GM12878 (cell line): ENCODE measurements around the gene PPA1.
"Not testable (repeated sequence)": the region's sequence is repeated elsewhere in the genome, so short reads cannot be mapped to it uniquely, and the experiment has no call there.

ENCODE experiments used
- ATF7 ChIP-seq: fragments of 450-650 bp; IDR thresholded peaks from 2 replicates; pipeline ENCODE4 v1.6.1; 2016; ENCODE audit warnings: low read depth, mild to moderate bottlenecking
- CEBPB ChIP-seq, 2 experiments: fragments of 150-350 bp in 1 of 2; IDR thresholded peaks; 2 replicates each; pipeline ENCODE4 v1.6.1; 2012 to 2014; ENCODE audit warnings: low read depth in 2 of 2, low read length in 2 of 2, borderline replicate concordance in 1 of 2, inconsistent platforms in 1 of 2
- CHD1 ChIP-seq: IDR thresholded peaks from 2 replicates; pipeline ENCODE4 v1.6.1; 2012; ENCODE audit warnings: low read depth, low read length, improper control_type of control experiment
- CREB1 ChIP-seq: IDR thresholded peaks from 2 replicates; pipeline ENCODE4 v1.6.1; 2012; ENCODE audit warnings: low read depth, mild to moderate bottlenecking, inconsistent platforms
- DPF2 ChIP-seq: fragments of 450-650 bp; IDR thresholded peaks from 2 replicates; pipeline ENCODE4 v1.6.1; 2017; ENCODE audit warnings: mild to moderate bottlenecking
- EZH2 ChIP-seq: IDR thresholded peaks from 2 replicates; pipeline ENCODE4 v1.6.1; 2012; ENCODE audit warnings: low read depth, mild to moderate bottlenecking, control low read depth, inconsistent platforms, low read length, borderline replicate concordance; ENCODE audit not compliant: control insufficient read depth
- GABPA ChIP-seq: IDR thresholded peaks from 2 replicates; pipeline ENCODE4 v1.6.1; 2014; ENCODE audit warnings: antibody characterized with exemption, low read depth, mild to moderate bottlenecking, inconsistent platforms
- IKZF2 ChIP-seq, 2 experiments: fragments of 450-650 bp; IDR thresholded peaks; 2 replicates each; pipeline ENCODE4 v1.6.1; 2017; ENCODE audit warnings: mild to moderate bottlenecking in 2 of 2, moderate library complexity in 2 of 2
- NFXL1 ChIP-seq: fragments of 450-650 bp; IDR thresholded peaks from 2 replicates; pipeline ENCODE4 v1.6.1; 2017; ENCODE audit warnings: antibody characterized with exemption, mild to moderate bottlenecking, borderline replicate concordance
- POLR2AphosphoS5 ChIP-seq: IDR thresholded peaks from 2 replicates; pipeline ENCODE4 v1.6.1; 2011; ENCODE audit warnings: mild to moderate bottlenecking, low read length, inconsistent platforms
- RCOR1 ChIP-seq: conservative IDR thresholded peaks from 2 replicates; pipeline ENCODE4 v1.6.1; 2012; ENCODE audit warnings: low read depth, low read length, improper control_type of control experiment
- TF ChIP-seq, protein P1 (sequence below): fragments of 450-650 bp; formaldehyde crosslinking; IDR thresholded peaks from 2 replicates; pipeline ENCODE4 v1.5.0; 2022; ENCODE audit warnings: mild to moderate bottlenecking, missing genetic modification characterization
- TF ChIP-seq, protein P2 (sequence below), 3 experiments: IDR thresholded peaks in 2 of 3; conservative IDR thresholded peaks in 1 of 3; 2 replicates each; pipeline ENCODE4 v1.5.1; 2011; ENCODE audit warnings: low read depth in 3 of 3, low read length in 3 of 3, mild to moderate bottlenecking in 3 of 3, control low read depth in 2 of 3, moderate library complexity in 2 of 3, inconsistent platforms in 1 of 3, mixed read lengths in 1 of 3; ENCODE audit not compliant: control insufficient read depth in 2 of 3, insufficient read depth in 1 of 3; ENCODE audit errors: extremely low read depth in 1 of 3
- TF ChIP-seq, protein P3 (sequence below): fragments of 450-650 bp; conservative IDR thresholded peaks from 2 replicates; pipeline ENCODE4 v1.6.1; 2017; ENCODE audit warnings: mild to moderate bottlenecking, moderate library complexity

DNA sequence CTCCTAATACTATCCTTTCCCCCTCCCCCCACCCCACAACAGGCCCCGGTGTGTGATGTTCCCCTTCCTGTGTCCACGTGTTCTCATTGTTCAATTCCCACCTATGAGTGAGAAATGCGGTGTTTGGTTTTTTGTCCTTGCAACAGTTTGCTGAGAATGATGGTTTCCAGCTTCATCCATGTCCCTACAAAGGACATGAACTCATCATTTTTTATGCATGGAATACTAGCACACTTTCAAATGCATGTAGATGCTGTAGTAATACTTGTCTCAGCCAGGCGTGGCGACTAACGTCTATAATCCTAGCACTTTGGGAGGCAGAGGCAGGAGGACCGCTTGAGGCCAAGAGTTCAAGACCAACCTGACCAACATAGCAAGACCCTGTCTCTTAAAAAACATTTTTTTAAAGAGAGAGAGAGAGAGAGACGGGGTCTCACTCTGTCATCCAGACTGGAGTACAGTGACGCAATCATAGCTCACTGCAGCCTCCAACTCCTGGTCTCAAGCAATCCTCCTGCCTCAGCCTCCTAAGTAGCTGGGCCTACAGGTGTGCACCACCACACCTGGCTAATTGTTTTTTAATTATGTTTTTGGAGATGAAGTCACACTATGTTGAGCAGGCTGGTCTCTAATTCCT, 10.3 kb downstream of the PPA1 start:
- not testable (repeated sequence) for TF ChIP-seq CREB1; RCOR1; EZH2; ATF7; POLR2AphosphoS5; DPF2; IKZF2 (IDR thresholded peaks at IDR 0.05); CEBPB (IDR thresholded peaks at IDR 0.05; ENCODE audit: borderline replicate concordance in 1 of 2, low read depth in 2 of 2, low read length in 2 of 2); CHD1; NFXL1; GABPA
- TF ChIP-seq, protein P1, sequence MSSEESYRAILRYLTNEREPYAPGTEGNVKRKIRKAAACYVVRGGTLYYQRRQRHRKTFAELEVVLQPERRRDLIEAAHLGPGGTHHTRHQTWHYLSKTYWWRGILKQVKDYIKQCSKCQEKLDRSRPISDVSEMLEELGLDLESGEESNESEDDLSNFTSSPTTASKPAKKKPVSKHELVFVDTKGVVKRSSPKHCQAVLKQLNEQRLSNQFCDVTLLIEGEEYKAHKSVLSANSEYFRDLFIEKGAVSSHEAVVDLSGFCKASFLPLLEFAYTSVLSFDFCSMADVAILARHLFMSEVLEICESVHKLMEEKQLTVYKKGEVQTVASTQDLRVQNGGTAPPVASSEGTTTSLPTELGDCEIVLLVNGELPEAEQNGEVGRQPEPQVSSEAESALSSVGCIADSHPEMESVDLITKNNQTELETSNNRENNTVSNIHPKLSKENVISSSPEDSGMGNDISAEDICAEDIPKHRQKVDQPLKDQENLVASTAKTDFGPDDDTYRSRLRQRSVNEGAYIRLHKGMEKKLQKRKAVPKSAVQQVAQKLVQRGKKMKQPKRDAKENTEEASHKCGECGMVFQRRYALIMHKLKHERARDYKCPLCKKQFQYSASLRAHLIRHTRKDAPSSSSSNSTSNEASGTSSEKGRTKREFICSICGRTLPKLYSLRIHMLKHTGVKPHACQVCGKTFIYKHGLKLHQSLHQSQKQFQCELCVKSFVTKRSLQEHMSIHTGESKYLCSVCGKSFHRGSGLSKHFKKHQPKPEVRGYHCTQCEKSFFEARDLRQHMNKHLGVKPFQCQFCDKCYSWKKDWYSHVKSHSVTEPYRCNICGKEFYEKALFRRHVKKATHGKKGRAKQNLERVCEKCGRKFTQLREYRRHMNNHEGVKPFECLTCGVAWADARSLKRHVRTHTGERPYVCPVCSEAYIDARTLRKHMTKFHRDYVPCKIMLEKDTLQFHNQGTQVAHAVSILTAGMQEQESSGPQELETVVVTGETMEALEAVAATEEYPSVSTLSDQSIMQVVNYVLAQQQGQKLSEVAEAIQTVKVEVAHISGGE (CRISPR knock-in tag): not testable (repeated sequence)
- TF ChIP-seq, protein P2, sequence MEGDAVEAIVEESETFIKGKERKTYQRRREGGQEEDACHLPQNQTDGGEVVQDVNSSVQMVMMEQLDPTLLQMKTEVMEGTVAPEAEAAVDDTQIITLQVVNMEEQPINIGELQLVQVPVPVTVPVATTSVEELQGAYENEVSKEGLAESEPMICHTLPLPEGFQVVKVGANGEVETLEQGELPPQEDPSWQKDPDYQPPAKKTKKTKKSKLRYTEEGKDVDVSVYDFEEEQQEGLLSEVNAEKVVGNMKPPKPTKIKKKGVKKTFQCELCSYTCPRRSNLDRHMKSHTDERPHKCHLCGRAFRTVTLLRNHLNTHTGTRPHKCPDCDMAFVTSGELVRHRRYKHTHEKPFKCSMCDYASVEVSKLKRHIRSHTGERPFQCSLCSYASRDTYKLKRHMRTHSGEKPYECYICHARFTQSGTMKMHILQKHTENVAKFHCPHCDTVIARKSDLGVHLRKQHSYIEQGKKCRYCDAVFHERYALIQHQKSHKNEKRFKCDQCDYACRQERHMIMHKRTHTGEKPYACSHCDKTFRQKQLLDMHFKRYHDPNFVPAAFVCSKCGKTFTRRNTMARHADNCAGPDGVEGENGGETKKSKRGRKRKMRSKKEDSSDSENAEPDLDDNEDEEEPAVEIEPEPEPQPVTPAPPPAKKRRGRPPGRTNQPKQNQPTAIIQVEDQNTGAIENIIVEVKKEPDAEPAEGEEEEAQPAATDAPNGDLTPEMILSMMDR (IDR thresholded peaks at IDR 0.05 in 2 of 3, conservative IDR thresholded peaks at IDR 0.05 in 1 of 3; ENCODE audit: control insufficient read depth in 2 of 3, extremely low read depth in 1 of 3, insufficient read depth in 1 of 3, low read depth in 3 of 3, low read length in 3 of 3): not testable (repeated sequence)
- TF ChIP-seq, protein P3, sequence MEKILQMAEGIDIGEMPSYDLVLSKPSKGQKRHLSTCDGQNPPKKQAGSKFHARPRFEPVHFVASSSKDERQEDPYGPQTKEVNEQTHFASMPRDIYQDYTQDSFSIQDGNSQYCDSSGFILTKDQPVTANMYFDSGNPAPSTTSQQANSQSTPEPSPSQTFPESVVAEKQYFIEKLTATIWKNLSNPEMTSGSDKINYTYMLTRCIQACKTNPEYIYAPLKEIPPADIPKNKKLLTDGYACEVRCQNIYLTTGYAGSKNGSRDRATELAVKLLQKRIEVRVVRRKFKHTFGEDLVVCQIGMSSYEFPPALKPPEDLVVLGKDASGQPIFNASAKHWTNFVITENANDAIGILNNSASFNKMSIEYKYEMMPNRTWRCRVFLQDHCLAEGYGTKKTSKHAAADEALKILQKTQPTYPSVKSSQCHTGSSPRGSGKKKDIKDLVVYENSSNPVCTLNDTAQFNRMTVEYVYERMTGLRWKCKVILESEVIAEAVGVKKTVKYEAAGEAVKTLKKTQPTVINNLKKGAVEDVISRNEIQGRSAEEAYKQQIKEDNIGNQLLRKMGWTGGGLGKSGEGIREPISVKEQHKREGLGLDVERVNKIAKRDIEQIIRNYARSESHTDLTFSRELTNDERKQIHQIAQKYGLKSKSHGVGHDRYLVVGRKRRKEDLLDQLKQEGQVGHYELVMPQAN: not testable (repeated sequence)
